ENCODE measurements around the gene ABCC4.

Gene ABCC4

GRCh38 chr13:95254339-95254738, 46.9 kb downstream of the ABCC4 start:
- no peak for DNase-seq

GRCh38 chr13:95253033-95253432, 48.2 kb downstream of the ABCC4 start:
- no peak for DNase-seq

- no peak for DNase-seq
Measured at GRCh38 chr13:95251641-95252040, 49.6 kb downstream of the ABCC4 start.

GRCh38 chr13:95250961-95251360, 50.3 kb downstream of the ABCC4 start:
- DNase-seq = no peak

GRCh38 chr13:95248953-95249352, 52.3 kb downstream of the ABCC4 start:
- DNase-seq = no peak

GRCh38 chr13:95247852-95248251, 53.4 kb downstream of the ABCC4 start:
- DNase-seq = no peak

- DNase-seq = no peak
Measured at GRCh38 chr13:95247171-95247570, 54.1 kb downstream of the ABCC4 start.

GRCh38 chr13:95246292-95247082, 54.8 kb downstream of the ABCC4 start:
- DNase-seq = no peak

GRCh38 chr13:95245071-95245470, 56.2 kb downstream of the ABCC4 start:
- no peak for DNase-seq

- no peak for DNase-seq
Measured at GRCh38 chr13:95243207-95243606, 58.0 kb downstream of the ABCC4 start.

- no peak for DNase-seq
Measured at GRCh38 chr13:95241321-95241720, 59.9 kb downstream of the ABCC4 start.

- DNase-seq = no peak
Measured at GRCh38 chr13:95239283-95239682, 62.0 kb downstream of the ABCC4 start.

GRCh38 chr13:95237310-95237870, 63.9 kb downstream of the ABCC4 start:
- DNase-seq = no peak

GRCh38 chr13:95236774-95237173, 64.5 kb downstream of the ABCC4 start:
- DNase-seq = no peak

- no peak for DNase-seq
Measured at GRCh38 chr13:95235974-95236373, 65.3 kb downstream of the ABCC4 start.

GRCh38 chr13:95235199-95235756, 66.0 kb downstream of the ABCC4 start:
- no peak for DNase-seq

- no peak for DNase-seq
Measured at GRCh38 chr13:95234242-95234641, 67.0 kb downstream of the ABCC4 start.

GRCh38 chr13:95233026-95233635, 68.1 kb downstream of the ABCC4 start:
- no peak for DNase-seq

GRCh38 chr13:95231393-95231792, 69.9 kb downstream of the ABCC4 start:
- no peak for DNase-seq

GRCh38 chr13:95229855-95230254, 71.4 kb downstream of the ABCC4 start:
- no peak for DNase-seq

- DNase-seq = no peak
Measured at GRCh38 chr13:95228130-95228529, 73.1 kb downstream of the ABCC4 start.

GRCh38 chr13:95226932-95227695, 74.1 kb downstream of the ABCC4 start:
- DNase-seq = no peak

GRCh38 chr13:95226476-95226875, 74.8 kb downstream of the ABCC4 start:
- no peak for DNase-seq
